Measurements from ENCODE around the gene TNNT3. TPM values are rescaled to one million over a fixed set of nuclear protein-coding genes. Genes with fewer than 3 reads are reported as not detected.

Gene TNNT3
- total RNA-seq, 1 experiment from 2014 or later: not detected

DNA sequence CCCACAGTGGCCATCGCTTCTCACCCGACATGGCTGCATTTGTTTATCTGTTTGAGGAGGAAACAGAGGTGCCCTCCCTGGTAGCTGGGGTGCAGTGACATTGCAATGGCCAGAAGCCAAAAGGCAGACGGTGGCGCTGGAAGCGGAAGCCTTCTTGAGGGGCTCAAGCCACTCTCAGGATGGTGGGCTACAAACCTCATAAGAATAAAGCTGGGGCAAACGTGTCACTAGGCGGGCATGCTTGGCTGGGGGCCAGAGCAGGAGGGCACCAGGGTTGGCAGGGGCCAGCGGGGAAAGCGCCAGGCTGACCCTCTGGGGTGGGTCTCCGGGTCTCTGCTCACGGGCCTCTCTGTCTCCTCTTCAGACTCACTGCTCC is 12.6 kb downstream of the TNNT3 start:
- Histone ChIP-seq H3K27ac (no peak overlapping the region), H3K27me3 (ENCODE audit: insufficient read depth, low read depth) (peaks cover 39% of the 10 kb centered on the region), H3K4me1 (replicated peaks; ENCODE audit: insufficient read depth) (no peaks in the 10 kb centered on the region), H3K36me3 (ENCODE audit: low read depth) (no peaks in the 10 kb centered on the region), H3K79me2 (ENCODE audit: low read depth) (no peaks in the 10 kb centered on the region), H3K4me2 (no peak overlapping the region), H3K9me2 (ENCODE audit: insufficient read depth) (no peaks in the 10 kb centered on the region), H3K4me3 (no peak overlapping the region), H3F3A (ENCODE audit: insufficient read depth, low read depth) (no peaks in the 10 kb centered on the region), H2AFZ (no peak overlapping the region), H3K9me3 (ENCODE audit: insufficient read depth, low read depth) (no peaks in the 10 kb centered on the region), H4K20me1 (ENCODE audit: insufficient read depth) (no peaks in the 10 kb centered on the region)
- TF ChIP-seq EZH2 (IDR thresholded peaks at IDR 0.05; ENCODE audit: low read depth): no peak
- TF ChIP-seq, protein P1, sequence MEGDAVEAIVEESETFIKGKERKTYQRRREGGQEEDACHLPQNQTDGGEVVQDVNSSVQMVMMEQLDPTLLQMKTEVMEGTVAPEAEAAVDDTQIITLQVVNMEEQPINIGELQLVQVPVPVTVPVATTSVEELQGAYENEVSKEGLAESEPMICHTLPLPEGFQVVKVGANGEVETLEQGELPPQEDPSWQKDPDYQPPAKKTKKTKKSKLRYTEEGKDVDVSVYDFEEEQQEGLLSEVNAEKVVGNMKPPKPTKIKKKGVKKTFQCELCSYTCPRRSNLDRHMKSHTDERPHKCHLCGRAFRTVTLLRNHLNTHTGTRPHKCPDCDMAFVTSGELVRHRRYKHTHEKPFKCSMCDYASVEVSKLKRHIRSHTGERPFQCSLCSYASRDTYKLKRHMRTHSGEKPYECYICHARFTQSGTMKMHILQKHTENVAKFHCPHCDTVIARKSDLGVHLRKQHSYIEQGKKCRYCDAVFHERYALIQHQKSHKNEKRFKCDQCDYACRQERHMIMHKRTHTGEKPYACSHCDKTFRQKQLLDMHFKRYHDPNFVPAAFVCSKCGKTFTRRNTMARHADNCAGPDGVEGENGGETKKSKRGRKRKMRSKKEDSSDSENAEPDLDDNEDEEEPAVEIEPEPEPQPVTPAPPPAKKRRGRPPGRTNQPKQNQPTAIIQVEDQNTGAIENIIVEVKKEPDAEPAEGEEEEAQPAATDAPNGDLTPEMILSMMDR (conservative IDR thresholded peaks at IDR 0.05): no peak
- DNase-seq: no peak
- BruUV-seq (replicated peaks): no TSS peak
- POLR2A ChIA-PET (ENCODE audit: unreplicated experiment): no interaction called here
- CTCF ChIA-PET: no interaction called here
- intact Hi-C loops (cut with micrococcal nuclease; ENCODE audit: unreplicated experiment): no loop called here

DNA sequence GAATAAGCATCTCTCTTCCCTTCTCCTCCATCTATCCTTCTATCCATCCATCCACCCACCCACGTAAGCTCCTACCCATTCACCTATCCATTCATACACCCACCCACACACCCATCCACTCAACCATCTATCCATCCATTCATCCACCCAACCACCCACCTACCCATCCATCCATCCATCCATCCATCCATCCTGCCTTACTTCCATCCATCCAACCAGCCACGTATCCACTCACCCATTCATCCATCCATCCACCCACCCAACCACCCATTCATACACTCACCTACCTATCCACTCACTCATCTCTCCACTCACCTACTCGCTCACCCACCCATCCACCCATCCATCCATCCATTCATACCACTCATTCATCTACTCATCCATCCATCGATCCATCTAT is 13.2 kb downstream of the TNNT3 start:
- Histone ChIP-seq H3K4me2 (no peak overlapping the region), H3K27me3 (ENCODE audit: insufficient read depth, low read depth) (peaks cover 42% of the 10 kb centered on the region), H4K20me1 (ENCODE audit: insufficient read depth) (no peaks in the 10 kb centered on the region), H3K79me2 (ENCODE audit: low read depth) (no peaks in the 10 kb centered on the region), H3F3A (ENCODE audit: insufficient read depth, low read depth) (no peaks in the 10 kb centered on the region), H2AFZ (no peak overlapping the region), H3K4me3 (no peak overlapping the region), H3K9me2 (ENCODE audit: insufficient read depth) (no peaks in the 10 kb centered on the region), H3K36me3 (ENCODE audit: low read depth) (no peaks in the 10 kb centered on the region), H3K9me3 (ENCODE audit: insufficient read depth, low read depth) (no peaks in the 10 kb centered on the region), H3K4me1 (replicated peaks; ENCODE audit: insufficient read depth) (no peaks in the 10 kb centered on the region), H3K27ac (no peak overlapping the region)
- intact Hi-C loops (cut with micrococcal nuclease; ENCODE audit: unreplicated experiment): no loop called here
- DNase-seq: no peak
- ChIA-PET CTCF (no interaction called here), POLR2A (ENCODE audit: unreplicated experiment) (no interaction called here)
- TF ChIP-seq, protein P1 (conservative IDR thresholded peaks at IDR 0.05): no peak
- TF ChIP-seq EZH2 (IDR thresholded peaks at IDR 0.05; ENCODE audit: low read depth): no peak
- no TSS peak for BruUV-seq (replicated peaks)

DNA sequence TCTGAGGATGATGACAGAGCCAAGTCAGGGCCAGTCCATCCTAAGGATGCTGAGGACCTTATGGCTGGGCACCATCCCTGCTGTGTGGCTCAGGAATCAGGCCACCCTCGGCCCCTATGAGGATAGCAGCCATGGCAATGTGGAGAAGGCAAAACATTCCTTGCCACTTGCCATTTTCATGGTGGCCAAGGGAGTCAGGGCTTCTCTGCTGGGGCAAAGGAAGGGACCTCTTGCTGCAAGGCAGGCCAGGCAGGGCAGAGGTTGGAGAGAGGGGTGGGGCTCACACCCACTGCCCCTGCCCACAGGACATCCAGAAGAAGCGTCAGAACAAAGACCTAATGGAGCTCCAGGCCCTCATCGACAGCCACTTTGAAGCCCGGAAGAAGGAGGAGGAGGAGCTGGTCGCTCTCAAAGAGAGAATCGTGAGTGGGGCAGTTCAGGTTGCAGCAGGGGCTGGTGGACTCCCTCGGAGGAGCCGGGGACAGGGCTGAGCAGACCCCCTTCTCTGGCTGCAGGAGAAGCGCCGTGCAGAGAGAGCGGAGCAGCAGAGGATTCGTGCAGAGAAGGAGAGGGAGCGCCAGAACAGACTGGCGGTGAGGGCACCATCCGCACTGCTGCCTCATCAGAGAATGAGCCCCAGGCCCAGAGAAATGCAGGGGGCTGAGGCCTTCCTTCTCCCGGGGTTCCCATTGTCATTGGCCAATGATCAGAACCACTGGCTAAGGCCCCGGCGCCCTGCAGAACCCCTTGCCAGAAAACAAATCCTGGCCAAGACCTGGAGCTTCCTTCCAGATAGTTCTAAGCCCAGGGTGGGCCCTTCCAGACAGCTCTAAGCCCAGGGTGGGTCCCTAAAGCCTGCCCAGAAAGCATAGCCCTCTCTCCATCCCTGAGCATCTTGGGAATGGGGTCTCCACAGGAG is 14.2 kb downstream of the TNNT3 start:
- no TSS peak for BruUV-seq (replicated peaks)
- peaks cover 42% of the 10 kb centered on the region for H3K27me3 ChIP-seq (ENCODE audit: insufficient read depth, low read depth)
- H3K4me1 ChIP-seq (replicated peaks; ENCODE audit: insufficient read depth): no peaks in the 10 kb centered on the region
- H3F3A ChIP-seq (ENCODE audit: insufficient read depth, low read depth): no peaks in the 10 kb centered on the region
- TF ChIP-seq, protein P1 (conservative IDR thresholded peaks at IDR 0.05): no peak
- no peak for TF ChIP-seq EZH2 (IDR thresholded peaks at IDR 0.05; ENCODE audit: low read depth)
- no peaks in the 10 kb centered on the region for H3K9me3 ChIP-seq (ENCODE audit: insufficient read depth, low read depth)
- DNase-seq: no peak
- H4K20me1 ChIP-seq (ENCODE audit: insufficient read depth): no peaks in the 10 kb centered on the region
- intact Hi-C loops (cut with micrococcal nuclease; ENCODE audit: unreplicated experiment): no loop called here
- no peaks in the 10 kb centered on the region for H3K36me3 ChIP-seq (ENCODE audit: low read depth)
- H2AFZ ChIP-seq: no peak overlapping the region
- no peak overlapping the region for H3K4me3 ChIP-seq
- no peaks in the 10 kb centered on the region for H3K79me2 ChIP-seq (ENCODE audit: low read depth)
- CTCF ChIA-PET: interaction anchor here (0.5 kb wide), 1 partner anchor 13 kb away, joined by 14 read pairs; no protein-coding TSS in a partner anchor
- H3K4me2 ChIP-seq: no peak overlapping the region
- no peak overlapping the region for H3K27ac ChIP-seq
- no peaks in the 10 kb centered on the region for H3K9me2 ChIP-seq (ENCODE audit: insufficient read depth)
- POLR2A ChIA-PET (ENCODE audit: unreplicated experiment): no interaction called here
